CD14-positive monocyte (primary cell): ENCODE measurements around the gene CFAP61. TPM values are rescaled to one million over a fixed set of nuclear protein-coding genes. Genes with fewer than 3 reads are reported as not detected.

Experiments used
- DNase-seq, 3 donors: peaks; one replicate each; pipeline ENCODE4 v3.0.0-alpha.2; 2011 to 2022
- H2AFZ ChIP-seq: 2 replicates; pipeline ENCODE4 v1.6.0; 2012; ENCODE audit warnings: mild to moderate bottlenecking, low read depth, low read length, inconsistent platforms; ENCODE audit not compliant: insufficient read depth, poor library complexity, severe bottlenecking
- H3K27ac ChIP-seq, 2 donors: 1 replicate in 1 of 2; 2 replicates in 1 of 2; pipeline ENCODE4 v1.5.1; 2012 to 2013; ENCODE audit warnings: low read length in 2 of 2, control low read depth in 1 of 2, inconsistent platforms in 1 of 2, low read depth in 1 of 2, mild to moderate bottlenecking in 1 of 2
- H3K27me3 ChIP-seq, 2 donors: one replicate each; pipeline versions ENCODE4 v1.6.0 to v1.6.1; 2011 to 2013; ENCODE audit warnings: low read length in 2 of 2; ENCODE audit not compliant: control insufficient read depth in 2 of 2, insufficient read depth in 2 of 2
- H3K36me3 ChIP-seq, 2 donors: replicated peaks in 1 of 2; 1 replicate in 1 of 2; 2 replicates in 1 of 2; pipeline versions ENCODE4 v1.5.1 to v1.6.1; 2012 to 2013; ENCODE audit warnings: low read length in 2 of 2, control low read depth in 1 of 2, inconsistent platforms in 1 of 2, mild to moderate bottlenecking in 1 of 2; ENCODE audit not compliant: insufficient read depth in 2 of 2, control insufficient read depth in 1 of 2
- H3K4me1 ChIP-seq, 2 donors: 1 replicate in 1 of 2; 2 replicates in 1 of 2; pipeline versions ENCODE4 v1.5.1 to v1.6.1; 2012 to 2013; ENCODE audit warnings: low read length in 2 of 2, control low read depth in 1 of 2, inconsistent platforms in 1 of 2, mild to moderate bottlenecking in 1 of 2, moderate library complexity in 1 of 2; ENCODE audit not compliant: insufficient read depth in 2 of 2, control insufficient read depth in 1 of 2
- H3K4me2 ChIP-seq: replicated peaks from 2 replicates; pipeline ENCODE3; 2012; ENCODE audit warnings: low read length, moderate library complexity, mild to moderate bottlenecking; ENCODE audit not compliant: poor library complexity, severe bottlenecking; ENCODE audit errors: extremely low read depth
- H3K4me3 ChIP-seq, 3 experiments: fragments of 200-600 bp in 1 of 3; sonication (generic) in 1 of 3; replicated peaks in 1 of 3; 1 replicate in 2 of 3; 2 replicates in 1 of 3; pipeline ENCODE4 v1.5.1; 2011 to 2013; ENCODE audit warnings: low read length in 3 of 3, mild to moderate bottlenecking in 3 of 3, control low read depth in 2 of 3, low read depth in 2 of 3, inconsistent platforms in 1 of 3, moderate library complexity in 1 of 3
- H3K79me2 ChIP-seq: 2 replicates; pipeline ENCODE4 v1.6.0; 2012; ENCODE audit warnings: mild to moderate bottlenecking, control low read depth, inconsistent platforms, low read length, moderate library complexity; ENCODE audit not compliant: insufficient read depth
- H3K9ac ChIP-seq: 2 replicates; pipeline ENCODE4 v1.6.0; 2017; ENCODE audit warnings: low read length, mild to moderate bottlenecking; ENCODE audit not compliant: insufficient read depth, poor library complexity, severe bottlenecking
- H3K9me3 ChIP-seq, 2 donors: replicated peaks in 1 of 2; 1 replicate in 1 of 2; 2 replicates in 1 of 2; pipeline versions ENCODE4 v1.5.1 to v1.6.1; 2012 to 2013; ENCODE audit warnings: low read length in 2 of 2, control low read depth in 1 of 2; ENCODE audit not compliant: control insufficient read depth in 1 of 2, insufficient read depth in 1 of 2
- H4K20me1 ChIP-seq: 2 replicates; pipeline ENCODE4 v1.6.0; 2012; ENCODE audit warnings: mild to moderate bottlenecking, low read length, control low read depth, moderate library complexity; ENCODE audit not compliant: insufficient read depth
- H3K27ac Mint-ChIP-seq, 7 donors: one replicate each; pipeline ENCODE4 v1.8.0; 2020; ENCODE audit warnings: mild to moderate bottlenecking in 7 of 7, mixed read lengths in 7 of 7, moderate library complexity in 6 of 7, inconsistent platforms in 2 of 7
- H3K27me3 Mint-ChIP-seq, 3 donors: one replicate each; pipeline ENCODE4 v1.8.0; 2021 to 2022; ENCODE audit warnings: low read depth in 3 of 3, mild to moderate bottlenecking in 3 of 3, mixed read lengths in 3 of 3, moderate library complexity in 3 of 3, inconsistent platforms in 1 of 3
- H3K36me3 Mint-ChIP-seq, 2 donors: one replicate each; pipeline ENCODE4 v1.8.0; 2020; ENCODE audit warnings: mixed read lengths in 2 of 2, inconsistent platforms in 1 of 2, mild to moderate bottlenecking in 1 of 2
- H3K4me1 Mint-ChIP-seq: one replicate; pipeline ENCODE4 v1.8.0; 2020; ENCODE audit warnings: mild to moderate bottlenecking, mixed read lengths
- H3K4me3 Mint-ChIP-seq, 2 donors: one replicate each; pipeline ENCODE4 v1.8.0; 2020; ENCODE audit warnings: mild to moderate bottlenecking in 2 of 2, mixed read lengths in 2 of 2, moderate library complexity in 1 of 2
- H3K9me3 Mint-ChIP-seq, 7 donors: one replicate each; pipeline ENCODE4 v1.8.0; 2020 to 2022; ENCODE audit warnings: mixed read lengths in 7 of 7, mild to moderate bottlenecking in 6 of 7, moderate library complexity in 6 of 7, inconsistent platforms in 2 of 7
- WGBS: methylation state at CpG from one replicate; pipeline ENCODE4 v1.1.5; 2013; ENCODE audit warnings: missing lambda C conversion rate; ENCODE audit not compliant: insufficient coverage; 5-methylcytosine and 5-hydroxymethylcytosine counted together
- intact Hi-C, 2 donors: fragments of 100-400 bp; cut with micrococcal nuclease; formaldehyde crosslinking; loops; one replicate each; pipeline versions ENCODE4 v1.15.0 to v1.15.1; 2023
- polyA plus RNA-seq, 3 donors: library from polyadenylated mRNA; depleted of rRNA in 1 of 3; unstranded in 2 of 3; stranded (reverse) in 1 of 3; fragments of 300-500 nt in 2 of 3; fragments of >200 nt in 1 of 3; fragmentation: Illumina TruSeq in 2 of 3; gene quantifications; 1 replicate in 2 of 3; 2 replicates in 1 of 3; pipeline ENCODE4 v1.2.3, GENCODE V29; 2012 to 2021
- TF ChIP-seq, protein P1 (sequence below): fragments of 200-600 bp; IDR thresholded peaks from one replicate; pipeline ENCODE4 v1.8.0; 2022; ENCODE audit warnings: antibody characterized with exemption, mild to moderate bottlenecking

CFAP61 gene
- polyA plus RNA-seq, 3 donors: not detected

GRCh38 chr20:20079102-20079784 lies 26.9 kb downstream of the CFAP61 start:
- Histone ChIP-seq H3K79me2 (no peaks in the 10 kb centered on the region), H3K9ac (no peak overlapping the region), H3K4me1 (no peaks in the 10 kb centered on the region), H3K36me3 (no peaks in the 10 kb centered on the region), H3K4me2 (no peak overlapping the region), H3K27me3 (peaks cover 0 to 2% of the 10 kb centered on the region in 2 donors), H4K20me1 (no peaks in the 10 kb centered on the region), H3K4me3 (no peak overlapping the region), H2AFZ (no peak overlapping the region), H3K27ac (no peak overlapping the region), H3K9me3 (no peaks in the 10 kb centered on the region)
- 100% methylated on average over 1 of the region's 5 CpGs for WGBS
- no peak for DNase-seq
- intact Hi-C loops: no loop called here
- peaks cover 3 to 12% (median 8%) of the 10 kb centered on the region in 3 donors for H3K27me3 Mint-ChIP-seq
- TF ChIP-seq, protein P1, sequence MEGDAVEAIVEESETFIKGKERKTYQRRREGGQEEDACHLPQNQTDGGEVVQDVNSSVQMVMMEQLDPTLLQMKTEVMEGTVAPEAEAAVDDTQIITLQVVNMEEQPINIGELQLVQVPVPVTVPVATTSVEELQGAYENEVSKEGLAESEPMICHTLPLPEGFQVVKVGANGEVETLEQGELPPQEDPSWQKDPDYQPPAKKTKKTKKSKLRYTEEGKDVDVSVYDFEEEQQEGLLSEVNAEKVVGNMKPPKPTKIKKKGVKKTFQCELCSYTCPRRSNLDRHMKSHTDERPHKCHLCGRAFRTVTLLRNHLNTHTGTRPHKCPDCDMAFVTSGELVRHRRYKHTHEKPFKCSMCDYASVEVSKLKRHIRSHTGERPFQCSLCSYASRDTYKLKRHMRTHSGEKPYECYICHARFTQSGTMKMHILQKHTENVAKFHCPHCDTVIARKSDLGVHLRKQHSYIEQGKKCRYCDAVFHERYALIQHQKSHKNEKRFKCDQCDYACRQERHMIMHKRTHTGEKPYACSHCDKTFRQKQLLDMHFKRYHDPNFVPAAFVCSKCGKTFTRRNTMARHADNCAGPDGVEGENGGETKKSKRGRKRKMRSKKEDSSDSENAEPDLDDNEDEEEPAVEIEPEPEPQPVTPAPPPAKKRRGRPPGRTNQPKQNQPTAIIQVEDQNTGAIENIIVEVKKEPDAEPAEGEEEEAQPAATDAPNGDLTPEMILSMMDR: no peak
- H3K27ac Mint-ChIP-seq: no peak overlapping the region
- H3K36me3 Mint-ChIP-seq: no peaks in the 10 kb centered on the region
- no peaks in the 10 kb centered on the region for H3K9me3 Mint-ChIP-seq
- H3K4me3 Mint-ChIP-seq: no peak overlapping the region
- H3K4me1 Mint-ChIP-seq: peaks cover 4% of the 10 kb centered on the region

DNA sequence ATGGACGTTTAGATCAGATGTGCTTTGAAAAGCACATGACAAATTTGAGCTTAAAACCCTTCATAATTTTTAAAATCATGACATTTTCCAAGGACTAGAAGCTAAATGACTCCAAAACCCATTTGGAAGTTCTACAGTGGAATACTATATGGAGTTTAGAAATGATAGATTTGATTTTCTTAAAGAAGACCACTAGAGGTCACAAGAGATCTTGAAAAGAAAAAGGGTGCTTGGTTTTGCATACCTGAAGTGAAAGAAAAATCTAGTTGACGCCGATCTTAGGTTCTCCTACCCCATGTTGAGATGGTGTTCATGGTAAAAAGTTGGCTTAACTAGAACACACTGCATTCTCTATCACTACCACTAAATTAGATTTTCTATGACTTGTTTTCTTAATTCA lies 31.5 kb downstream of the CFAP61 start:
- Histone ChIP-seq H4K20me1 (no peaks in the 10 kb centered on the region), H3K4me2 (no peak overlapping the region), H3K79me2 (no peaks in the 10 kb centered on the region), H3K9me3 (no peaks in the 10 kb centered on the region), H3K9ac (no peak overlapping the region), H3K4me3 (no peak overlapping the region), H3K27me3 (peaks cover 0 to 2% of the 10 kb centered on the region in 2 donors), H3K4me1 (no peaks in the 10 kb centered on the region), H3K27ac (no peak overlapping the region), H2AFZ (no peak overlapping the region), H3K36me3 (no peaks in the 10 kb centered on the region)
- Mint-ChIP-seq H3K36me3 (no peaks in the 10 kb centered on the region), H3K27me3 (peaks cover 3 to 6% (median 5%) of the 10 kb centered on the region in 3 donors), H3K4me3 (peak overlapping the region; percentile 34 to 39), H3K27ac (no peak overlapping the region), H3K9me3 (peaks cover 0 to 2% (median 0%) of the 10 kb centered on the region in 7 donors), H3K4me1 (peaks cover 7% of the 10 kb centered on the region)
- intact Hi-C loops: loop anchor here (2.0 to 10.0 kb wide), 3 partner anchors 321 to 511 kb away; no protein-coding TSS in a partner anchor
- TF ChIP-seq, protein P1: peak; percentile 79
- DNase-seq: peak in 1 of 3 donors; percentile 11
- 0% methylated on average over 1 of the region's 3 CpGs for WGBS
